Measurements from ENCODE around the gene LCOR. TPM values are rescaled to one million over a fixed set of nuclear protein-coding genes. Genes with fewer than 3 reads are reported as not detected.

Gene LCOR
- total RNA-seq, 1 experiment from 2014 or later = 23.9 TPM

GRCh38 chr10:96850825-96851224, 18.7 kb downstream of the LCOR start (continued):
- TF ChIP-seq AFF4 (CRISPR knock-in tag; IDR thresholded peaks at IDR 0.05; ENCODE audit: borderline replicate concordance) (no peak), IRF2 (CRISPR knock-in tag; IDR thresholded peaks at IDR 0.05; ENCODE audit: borderline replicate concordance, low read depth) (no peak)

GRCh38 chr10:96851281-96851680, 19.2 kb downstream of the LCOR start:
- DNase-seq (ENCODE audit: low spot score) (no peak), ATAC-seq (no peak)
- Mint-ChIP-seq H3K36me3 (no peaks in the 10 kb centered on the region), H3K4me3 (no peak overlapping the region), H3K27ac (peak overlapping the region; percentile 11; the same call in 1 of the 2 replicates), H3K27me3 (ENCODE audit: low read depth) (no peaks in the 10 kb centered on the region), H3K4me1 (peaks cover 24% of the 10 kb centered on the region), H3K9me3 (no peaks in the 10 kb centered on the region)
- CTCF ChIA-PET = no interaction called here
- no peak for TF ChIP-seq HMGA2 (CRISPR knock-in tag; IDR thresholded peaks at IDR 0.05)
- TF ChIP-seq JUN (CRISPR knock-in tag; IDR thresholded peaks at IDR 0.05) = no peak
- TF ChIP-seq OVOL2 (CRISPR knock-in tag; IDR thresholded peaks at IDR 0.05; ENCODE audit: borderline replicate concordance) = no peak
- TF ChIP-seq ATF6 (CRISPR knock-in tag; IDR thresholded peaks at IDR 0.05) = no peak
- no peak for TF ChIP-seq ZNF425 (CRISPR knock-in tag; conservative IDR thresholded peaks at IDR 0.05)
- TF ChIP-seq RORB (CRISPR knock-in tag; IDR thresholded peaks at IDR 0.05) = no peak
- POLR2A ChIA-PET = no interaction called here

GRCh38 chr10:96856317-96856716, 24.2 kb downstream of the LCOR start:
- H3K4me3 Mint-ChIP-seq = no peak overlapping the region
- ATAC-seq (peak; percentile 22; the same call in 1 of the 2 replicates), DNase-seq (ENCODE audit: low spot score) (no peak)
- ChIA-PET POLR2A (interaction anchor here (0.6 kb wide), 1 partner anchor 224 kb away, joined by 3 read pairs; no protein-coding TSS in a partner anchor), CTCF (interaction anchor here (0.7 kb wide), 2 partner anchors 113 to 284 kb away, joined by 3 read pairs; no protein-coding TSS in a partner anchor)
- H3K9me3 Mint-ChIP-seq = no peaks in the 10 kb centered on the region
- no peaks in the 10 kb centered on the region for H3K27me3 Mint-ChIP-seq (ENCODE audit: low read depth)
- H3K4me1 Mint-ChIP-seq = peaks cover 18% of the 10 kb centered on the region
- peaks cover 3% of the 10 kb centered on the region for H3K36me3 Mint-ChIP-seq
- H3K27ac Mint-ChIP-seq = no peak overlapping the region
- no peak for TF ChIP-seq AFF4 (CRISPR knock-in tag; IDR thresholded peaks at IDR 0.05; ENCODE audit: borderline replicate concordance)
- TF ChIP-seq ZNF138 (CRISPR knock-in tag; conservative IDR thresholded peaks at IDR 0.05) = no peak
- no peak for TF ChIP-seq ZNF512 (CRISPR knock-in tag; IDR thresholded peaks at IDR 0.05; ENCODE audit: borderline replicate concordance)
- TF ChIP-seq ZNF232 (CRISPR knock-in tag; IDR thresholded peaks at IDR 0.05) = no peak
- TF ChIP-seq JUN (CRISPR knock-in tag; IDR thresholded peaks at IDR 0.05) = no peak
- no peak for TF ChIP-seq E2F1 (CRISPR knock-in tag; IDR thresholded peaks at IDR 0.05)
- TF ChIP-seq SP1 (CRISPR knock-in tag; conservative IDR thresholded peaks at IDR 0.05) = no peak
- no peak for TF ChIP-seq GRHL2 (CRISPR knock-in tag; IDR thresholded peaks at IDR 0.05; ENCODE audit: insufficient replicate concordance, severe bottlenecking)
- TF ChIP-seq FOXP4 (CRISPR knock-in tag; IDR thresholded peaks at IDR 0.05) = no peak
